Vagina (tissue), 2 donors: ENCODE results near the gene UBE2O. TPM values are rescaled to one million over a fixed set of nuclear protein-coding genes. Genes with fewer than 3 reads are reported as not detected.

Experiments used
- DNase-seq, 2 donors: peaks; one replicate each; pipeline ENCODE4 v3.0.0-alpha.2; 2017; ENCODE audit errors: extremely low spot score in 2 of 2
- H3K27ac ChIP-seq: fragments of 200-600 bp; sonication (generic); one replicate; pipeline ENCODE4 v1.5.1; 2019
- H3K27me3 ChIP-seq: fragments of 200-600 bp; sonication (generic); one replicate; pipeline ENCODE4 v1.5.1; 2019
- H3K36me3 ChIP-seq, 2 donors: fragments of 200-600 bp; sonication (generic); one replicate each; pipeline ENCODE4 v1.5.1; 2017 to 2019
- H3K4me1 ChIP-seq: fragments of 200-600 bp; sonication (generic); one replicate; pipeline ENCODE4 v1.5.1; 2019
- H3K4me3 ChIP-seq, 2 donors: fragments of 200-600 bp; sonication (generic); 1 replicate in 1 of 2; 2 replicates in 1 of 2; pipeline ENCODE4 v1.5.1; 2016 to 2019
- H3K9me3 ChIP-seq: fragments of 200-600 bp; sonication (generic); one replicate; pipeline ENCODE4 v1.5.1; 2019
- CTCF ChIP-seq, 3 experiments: fragments of 450-650 bp in 2 of 3; fragments of 200-600 bp in 1 of 3; sonication (generic) in 1 of 3; IDR thresholded peaks; one replicate each; pipeline ENCODE4 v1.5.1; 2017 to 2019; ENCODE audit warnings: antibody characterized with exemption in 3 of 3, mild to moderate bottlenecking in 2 of 3, moderate library complexity in 2 of 3
- POLR2A ChIP-seq, 2 donors: fragments of 450-650 bp; IDR thresholded peaks; one replicate each; pipeline ENCODE4 v1.6.1; 2017; ENCODE audit warnings: antibody characterized with exemption in 2 of 2, mild to moderate bottlenecking in 2 of 2, moderate library complexity in 2 of 2
- POLR2AphosphoS5 ChIP-seq, 2 donors: sonication (generic); formaldehyde crosslinking; IDR thresholded peaks; one replicate each; pipeline ENCODE4 v1.9.0; 2017; ENCODE audit warnings: antibody characterized with exemption in 2 of 2, mild to moderate bottlenecking in 2 of 2, low read depth in 1 of 2; ENCODE audit not compliant: insufficient read depth in 1 of 2
- intact Hi-C: fragments of 100-400 bp; cut with DNase I; formaldehyde crosslinking; loops from one replicate; pipeline ENCODE4 v1.15.1; 2023
- total RNA-seq: library from RNA; depleted of rRNA; stranded (reverse); fragments of >200 nt; gene quantifications from one replicate; pipeline ENCODE4 v1.2.3, GENCODE V29; 2016

Gene UBE2O
- total RNA-seq, 1 donor from 2014 or later, result 29.7 TPM

- peak overlapping the region; percentile 85 for H3K27ac ChIP-seq
These were observed 44.7 kb upstream of the UBE2O start for GRCh38 chr17:76497699-76497978.

GRCh38 chr17:76496464-76496863 is 43.5 kb upstream of the UBE2O start:
- no peaks in the 10 kb centered on the region for H3K9me3 ChIP-seq
- intact Hi-C loops, result loop anchor here (10.0 kb wide), 1 partner anchor 192 kb away; the partner anchor contains the start of gene QRICH2
- no peak for DNase-seq
- no peaks in the 10 kb centered on the region for H3K36me3 ChIP-seq
- no peak for TF ChIP-seq POLR2A (IDR thresholded peaks at IDR 0.05)
- TF ChIP-seq CTCF (IDR thresholded peaks at IDR 0.05), result no peak
- no peak for TF ChIP-seq POLR2AphosphoS5 (IDR thresholded peaks at IDR 0.05; ENCODE audit: insufficient read depth in 1 of 2, low read depth in 1 of 2)
- H3K27me3 ChIP-seq, result no peaks in the 10 kb centered on the region
- no peak overlapping the region for H3K4me3 ChIP-seq
- H3K27ac ChIP-seq, result no peak overlapping the region
- peaks cover 71% of the 10 kb centered on the region for H3K4me1 ChIP-seq

More at GRCh38 chr17:76497699-76497978, 44.7 kb upstream of the UBE2O start:
- peaks cover 74% of the 10 kb centered on the region for H3K4me1 ChIP-seq
- peak overlapping the region; percentile 0 to 25 for H3K4me3 ChIP-seq
- no peak for DNase-seq
- intact Hi-C loops, result loop anchor here (10.0 kb wide), 1 partner anchor 193 kb away; the partner anchor contains the start of gene QRICH2
- H3K36me3 ChIP-seq, result no peaks in the 10 kb centered on the region
- no peaks in the 10 kb centered on the region for H3K9me3 ChIP-seq
- TF ChIP-seq POLR2AphosphoS5 (IDR thresholded peaks at IDR 0.05; ENCODE audit: insufficient read depth in 1 of 2, low read depth in 1 of 2), result no peak
- TF ChIP-seq POLR2A (IDR thresholded peaks at IDR 0.05), result no peak
- TF ChIP-seq CTCF (IDR thresholded peaks at IDR 0.05), result no peak
- no peaks in the 10 kb centered on the region for H3K27me3 ChIP-seq

GRCh38 chr17:76495663-76496400 is 42.9 kb upstream of the UBE2O start:
- TF ChIP-seq CTCF (IDR thresholded peaks at IDR 0.05) (no peak), POLR2A (IDR thresholded peaks at IDR 0.05) (no peak), POLR2AphosphoS5 (IDR thresholded peaks at IDR 0.05; ENCODE audit: insufficient read depth in 1 of 2, low read depth in 1 of 2) (no peak)
- intact Hi-C loops, result loop anchor here (10.0 kb wide), 1 partner anchor 191 kb away; the partner anchor contains the start of gene QRICH2
- Histone ChIP-seq H3K36me3 (no peaks in the 10 kb centered on the region), H3K27me3 (no peaks in the 10 kb centered on the region), H3K4me3 (no peak overlapping the region), H3K27ac (no peak overlapping the region), H3K4me1 (peaks cover 74% of the 10 kb centered on the region), H3K9me3 (no peaks in the 10 kb centered on the region)
- DNase-seq, result no peak

GRCh38 chr17:76493505-76494167 is 40.7 kb upstream of the UBE2O start:
- Histone ChIP-seq H3K4me1 (peaks cover 58% of the 10 kb centered on the region), H3K4me3 (peak overlapping the region in 1 of 2 donors; percentile 4)

More at GRCh38 chr17:76493505-76494167, 40.7 kb upstream of the UBE2O start:
- Histone ChIP-seq H3K36me3 (no peaks in the 10 kb centered on the region), H3K9me3 (no peaks in the 10 kb centered on the region), H3K27ac (peak overlapping the region; percentile 74), H3K27me3 (no peaks in the 10 kb centered on the region)
- intact Hi-C loops, result loop anchor here (10.0 kb wide), 1 partner anchor 189 kb away; the partner anchor contains the start of gene QRICH2
- TF ChIP-seq CTCF (IDR thresholded peaks at IDR 0.05) (no peak), POLR2AphosphoS5 (IDR thresholded peaks at IDR 0.05; ENCODE audit: insufficient read depth in 1 of 2, low read depth in 1 of 2) (peak in 1 of 2 donors; percentile 21)
- DNase-seq, result no peak
